GM12878 (cell line): ENCODE measurements around the gene NOC2L. TPM values are rescaled to one million over a fixed set of nuclear protein-coding genes. Genes with fewer than 3 reads are reported as not detected.

Source experiments
- ATAC-seq: fragments of 200-7000 bp; cut with Tn5 transposase; 3 replicates; pipeline ENCODE4 v1.9.1; 2020; ENCODE audit warnings: mild to moderate bottlenecking, moderate library complexity
- BruUV-seq: library from RNA; stranded (reverse); fragments of 400-500 nt; replicated peaks from 2 replicates; lab custom pipeline; 2021; lab: Mats Ljungman, UMichigan
- CTCF ChIA-PET: fragments of 300-600 bp; sonication (Branson Sonifier 250); formaldehyde crosslinking; extraction: SDS; loops from one replicate; lab custom pipeline; 2021; ENCODE audit warnings: inconsistent platforms; lab: Yijun Ruan, JAX
- POLR2A ChIA-PET: fragments of 350-600 bp; formaldehyde crosslinking; extraction: SDS; loops from one replicate; lab custom pipeline; 2021; ENCODE audit warnings: inconsistent platforms; lab: Charles Lee
- RAD21 ChIA-PET: fragments of 300-600 bp; sonication (Branson Sonifier 250); formaldehyde crosslinking; loops from one replicate; lab custom pipeline; 2023; ENCODE audit warnings: antibody characterized with exemption; ENCODE audit not compliant: unreplicated experiment; lab: Charles Lee
- SMC1A ChIA-PET: fragments of 300-600 bp; sonication (Branson Sonifier 250); formaldehyde crosslinking; loops from one replicate; lab custom pipeline; 2023; ENCODE audit not compliant: unreplicated experiment, uncharacterized antibody; lab: Charles Lee
- DNase-seq: peaks from one replicate; pipeline ENCODE4 v3.0.0-alpha.2; 2011; ENCODE audit warnings: low read depth, low spot score
- FAIRE-seq: peaks from 3 replicates; lab custom pipeline; 2011; peaks lifted over from hg19 to GRCh38; lab: Jason Lieb, UNC
- H2AFZ ChIP-seq: 2 replicates; pipeline ENCODE4 v1.6.0; 2011; ENCODE audit warnings: low read depth, low read length, control low read depth; ENCODE audit not compliant: control insufficient read depth
- H3K27ac ChIP-seq: 2 replicates; pipeline ENCODE4 v1.5.1; 2011; ENCODE audit warnings: control low read depth; ENCODE audit not compliant: control insufficient read depth, insufficient read depth
- H3K27me3 ChIP-seq, 2 experiments: replicated peaks in 1 of 2; 2 replicates each; pipeline versions ENCODE4 v1.6.0 to v1.6.1; 2011; ENCODE audit warnings: low read length in 1 of 2; ENCODE audit not compliant: control insufficient read depth in 2 of 2, insufficient read depth in 2 of 2
- H3K36me3 ChIP-seq, 2 experiments: 2 replicates each; pipeline ENCODE4 v1.5.1; 2011; ENCODE audit warnings: low read length in 1 of 2; ENCODE audit not compliant: control insufficient read depth in 2 of 2, insufficient read depth in 2 of 2
- H3K4me1 ChIP-seq: 2 replicates; pipeline ENCODE4 v1.6.1; 2011; ENCODE audit warnings: mild to moderate bottlenecking, low read length, moderate library complexity, mixed read lengths; ENCODE audit not compliant: control insufficient read depth, insufficient read depth
- H3K4me2 ChIP-seq: 2 replicates; pipeline ENCODE4 v1.6.0; 2011; ENCODE audit warnings: control low read depth; ENCODE audit not compliant: control insufficient read depth, insufficient read depth
- H3K4me3 ChIP-seq: fragments of 200-600 bp; sonication (generic); 2 replicates; pipeline ENCODE4 v1.5.1; 2016
- H3K79me2 ChIP-seq: 2 replicates; pipeline ENCODE4 v1.6.0; 2011; ENCODE audit warnings: low read length; ENCODE audit not compliant: control insufficient read depth, insufficient read depth
- H3K9ac ChIP-seq: 2 replicates; pipeline ENCODE4 v1.8.0; 2011; ENCODE audit warnings: low read length, control low read depth, mixed read lengths; ENCODE audit not compliant: control insufficient read depth, insufficient read depth
- H3K9me3 ChIP-seq: replicated peaks from 3 replicates; pipeline ENCODE4 v1.5.1; 2011; ENCODE audit warnings: mild to moderate bottlenecking, low read length; ENCODE audit not compliant: control insufficient read depth, insufficient read depth
- H4K20me1 ChIP-seq: 2 replicates; pipeline ENCODE4 v1.6.0; 2011; ENCODE audit not compliant: control insufficient read depth, insufficient read depth
- JUND ChIP-seq: IDR thresholded peaks from 2 replicates; pipeline ENCODE4 v1.6.1; 2012; ENCODE audit warnings: low read depth, mild to moderate bottlenecking, low read length, improper control_type of control experiment, moderate library complexity
- NBN ChIP-seq: fragments of 450-650 bp; IDR thresholded peaks from 2 replicates; pipeline ENCODE4 v1.6.1; 2016
- NFIC ChIP-seq: IDR thresholded peaks from 2 replicates; pipeline ENCODE4 v1.6.1; 2012; ENCODE audit warnings: low read depth, mild to moderate bottlenecking, inconsistent platforms, low read length, moderate library complexity
- POLR2AphosphoS5 ChIP-seq: IDR thresholded peaks from 2 replicates; pipeline ENCODE4 v1.6.1; 2011; ENCODE audit warnings: mild to moderate bottlenecking, low read length, inconsistent platforms
- TCF7 ChIP-seq: IDR thresholded peaks from 2 replicates; pipeline ENCODE4 v1.6.1; 2014; ENCODE audit warnings: antibody characterized with exemption, borderline replicate concordance
- WGBS: methylation state at CpG from one replicate; pipeline ENCODE4 v1.1.6; 2016; ENCODE audit warnings: low lambda C conversion rate; ENCODE audit not compliant: insufficient replicate concordance, insufficient coverage; ENCODE audit errors: missing lambda C conversion rate; 5-methylcytosine and 5-hydroxymethylcytosine counted together
- in situ Hi-C: fragments of 300-500 bp; cut with MboI; formaldehyde crosslinking; loops from 9 replicates; pipeline ENCODE4 v1.14.3; 2018; ENCODE audit warnings: mixed read lengths
- intact Hi-C: fragments of 100-400 bp; cut with micrococcal nuclease; formaldehyde crosslinking; loops from one replicate; pipeline ENCODE4 v1.14.2; 2022; ENCODE audit not compliant: unreplicated experiment
- polyA plus RNA-seq, 11 experiments: library from polyadenylated mRNA; depleted of rRNA in 4 of 11; unstranded in 6 of 11; stranded (reverse) in 5 of 11; fragments of >200 nt; fragmentation: Nextera tagmentation in 4 of 11; fragmentation: Illumina TruSeq in 1 of 11; extraction: Ambion mirVana in 4 of 11; extraction: Trizol in 1 of 11; gene quantifications; 1 replicate in 1 of 11; 2 replicates in 10 of 11; pipeline versions ENCODE4 v1.2.1 to v1.2.3, GENCODE V29; 2011 to 2016; ENCODE audit warnings: inconsistent platforms in 2 of 11, missing spikeins in 2 of 11, low read depth in 1 of 11
- total RNA-seq, 4 experiments: library from RNA; depleted of rRNA in 3 of 4; stranded (reverse); fragments of >200 nt in 3 of 4; fragmentation: Illumina TruSeq in 1 of 4; extraction: Trizol in 1 of 4; gene quantifications; 2 replicates each; pipeline versions ENCODE4 v1.2.1 to v1.2.3, GENCODE V29; 2013 to 2021
- TF ChIP-seq, protein P1 (sequence below): fragments of 450-650 bp; conservative IDR thresholded peaks from 2 replicates; pipeline ENCODE4 v1.6.1; 2017; ENCODE audit warnings: mild to moderate bottlenecking, moderate library complexity
- TF ChIP-seq, protein P2 (sequence below): fragments of 450-650 bp; IDR thresholded peaks from 2 replicates; pipeline ENCODE4 v1.6.1; 2016; ENCODE audit warnings: mild to moderate bottlenecking

NOC2L gene
- total and polyA plus RNA-seq, 10 of the 15 experiments (the other 5 are each of a cell fraction or from before 2014, with no cell fraction given): 1.3 to 171 (median 64.3) TPM

DNA sequence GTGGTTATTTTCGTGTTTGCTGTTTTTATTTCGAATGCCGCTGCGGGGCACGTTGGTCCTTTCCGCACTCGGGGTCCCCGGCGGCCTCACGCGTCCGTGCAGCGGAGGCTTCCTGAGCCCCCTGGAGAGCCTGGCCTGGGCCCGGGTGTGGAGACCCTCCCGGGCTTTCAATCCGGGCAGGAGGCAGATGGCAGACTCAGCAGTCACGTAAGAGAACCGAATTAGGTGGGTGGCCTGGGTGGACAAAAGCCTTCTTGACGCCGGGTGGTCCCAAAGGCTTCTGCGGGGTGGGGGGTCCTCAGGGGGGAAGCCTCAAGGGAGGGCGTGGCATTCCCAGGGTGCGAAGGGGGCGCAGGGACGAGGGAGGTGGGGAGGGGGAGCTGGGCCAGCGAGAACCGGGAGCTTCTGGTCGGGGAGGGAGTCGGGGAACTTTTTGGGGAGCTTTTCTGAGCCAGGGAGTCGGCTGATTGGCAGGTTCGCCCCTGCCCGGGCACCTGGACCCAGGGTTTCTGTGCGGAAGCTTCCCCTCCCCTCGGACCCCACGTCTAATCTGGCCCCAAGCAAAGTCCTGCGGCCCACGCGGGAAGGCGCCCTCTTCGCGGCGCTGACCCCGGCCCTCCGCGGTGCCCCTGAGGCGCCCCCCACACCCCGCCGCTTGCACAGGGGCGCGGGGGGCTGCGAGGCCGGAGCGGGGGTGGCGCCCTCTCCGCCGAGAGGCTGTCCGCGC lies 42.2 kb upstream of the NOC2L start:
- ATAC-seq (no peak), FAIRE-seq (no peak), DNase-seq (no peak)
- Histone ChIP-seq H2AFZ (no peak overlapping the region; the same call in 1 of the 2 replicates), H3K36me3 (no peaks in the 10 kb centered on the region), H3K4me1 (peaks cover 26% of the 10 kb centered on the region), H3K4me2 (peak overlapping the region; percentile 96), H4K20me1 (no peaks in the 10 kb centered on the region), H3K4me3 (peak overlapping the region; percentile 48; the same call in 1 of the 2 replicates), H3K27me3 (peaks cover 0 to 20% of the 10 kb centered on the region in 2 experiments; a peak in 2 of 4 replicates), H3K9me3 (no peaks in the 10 kb centered on the region), H3K27ac (no peak overlapping the region), H3K79me2 (no peaks in the 10 kb centered on the region), H3K9ac (no peak overlapping the region)
- TF ChIP-seq, protein P1, sequence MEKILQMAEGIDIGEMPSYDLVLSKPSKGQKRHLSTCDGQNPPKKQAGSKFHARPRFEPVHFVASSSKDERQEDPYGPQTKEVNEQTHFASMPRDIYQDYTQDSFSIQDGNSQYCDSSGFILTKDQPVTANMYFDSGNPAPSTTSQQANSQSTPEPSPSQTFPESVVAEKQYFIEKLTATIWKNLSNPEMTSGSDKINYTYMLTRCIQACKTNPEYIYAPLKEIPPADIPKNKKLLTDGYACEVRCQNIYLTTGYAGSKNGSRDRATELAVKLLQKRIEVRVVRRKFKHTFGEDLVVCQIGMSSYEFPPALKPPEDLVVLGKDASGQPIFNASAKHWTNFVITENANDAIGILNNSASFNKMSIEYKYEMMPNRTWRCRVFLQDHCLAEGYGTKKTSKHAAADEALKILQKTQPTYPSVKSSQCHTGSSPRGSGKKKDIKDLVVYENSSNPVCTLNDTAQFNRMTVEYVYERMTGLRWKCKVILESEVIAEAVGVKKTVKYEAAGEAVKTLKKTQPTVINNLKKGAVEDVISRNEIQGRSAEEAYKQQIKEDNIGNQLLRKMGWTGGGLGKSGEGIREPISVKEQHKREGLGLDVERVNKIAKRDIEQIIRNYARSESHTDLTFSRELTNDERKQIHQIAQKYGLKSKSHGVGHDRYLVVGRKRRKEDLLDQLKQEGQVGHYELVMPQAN: 0 out of 2 replicates have a peak, but pooled peaks have one; percentile 33
- no peak for TF ChIP-seq TCF7
- TF ChIP-seq NFIC: no peak
- 0 out of 2 replicates have a peak, but pooled peaks have one; percentile 1 for TF ChIP-seq POLR2AphosphoS5
- TF ChIP-seq JUND: no peak
- peak; percentile 45; the same call in 1 of the 2 replicates for TF ChIP-seq NBN
- TF ChIP-seq, protein P2, sequence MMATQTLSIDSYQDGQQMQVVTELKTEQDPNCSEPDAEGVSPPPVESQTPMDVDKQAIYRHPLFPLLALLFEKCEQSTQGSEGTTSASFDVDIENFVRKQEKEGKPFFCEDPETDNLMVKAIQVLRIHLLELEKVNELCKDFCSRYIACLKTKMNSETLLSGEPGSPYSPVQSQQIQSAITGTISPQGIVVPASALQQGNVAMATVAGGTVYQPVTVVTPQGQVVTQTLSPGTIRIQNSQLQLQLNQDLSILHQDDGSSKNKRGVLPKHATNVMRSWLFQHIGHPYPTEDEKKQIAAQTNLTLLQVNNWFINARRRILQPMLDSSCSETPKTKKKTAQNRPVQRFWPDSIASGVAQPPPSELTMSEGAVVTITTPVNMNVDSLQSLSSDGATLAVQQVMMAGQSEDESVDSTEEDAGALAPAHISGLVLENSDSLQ: peak; percentile 42; the same call in 1 of the 2 replicates
- ChIA-PET POLR2A (interaction anchor here (0.7 to 5.4 kb wide), 4 partner anchors 9 to 12 kb away, joined by 3 to 22 read pairs (median 6); partner anchors contain the start of gene ISG15), CTCF (interaction anchor here (0.7 to 5.6 kb wide), 10 partner anchors 9 to 291 kb away, joined by 3 to 56 read pairs (median 4); partner anchors contain the start of genes ISG15 and PERM1), RAD21 (interaction anchor here (1.0 to 2.3 kb wide), 6 partner anchors 8 to 63 kb away, joined by 3 to 13 read pairs (median 5); partner anchors contain the start of gene AGRN), SMC1A (interaction anchor here (1.0 to 2.0 kb wide), 3 partner anchors 8 to 16 kb away, joined by 4 to 11 read pairs (median 8); partner anchors contain the start of gene ISG15)
- TSS peak; percentile 64 for BruUV-seq
- in situ Hi-C loops (no loop called here), intact Hi-C loops (no loop called here)
- 3% methylated on average over 25 of the region's 58 CpGs for WGBS
